ENCODE measurements around the gene APCDD1L. TPM values are rescaled to one million over a fixed set of nuclear protein-coding genes. Genes with fewer than 3 reads are reported as not detected.

The APCDD1L gene
- total RNA-seq, 2 experiments from 2014 or later = not detected

- Mint-ChIP-seq H3K27ac (no peak overlapping the region), H3K36me3 (peaks cover 3% of the 10 kb centered on the region), H3K4me3 (no peak overlapping the region), H3K4me1 (no peaks in the 10 kb centered on the region), H3K27me3 (no peaks in the 10 kb centered on the region), H3K9me3 (peaks cover 2% of the 10 kb centered on the region)
- DNase-seq = no peak
These were observed 41.5 kb downstream of the APCDD1L start for GRCh38 chr20:58473453-58474425.

- no peaks in the 10 kb centered on the region for H3K36me3 Mint-ChIP-seq
- no peaks in the 10 kb centered on the region for H3K9me3 Mint-ChIP-seq
- DNase-seq = no peak
- no peak overlapping the region for H3K4me3 Mint-ChIP-seq
- H3K4me1 Mint-ChIP-seq = no peaks in the 10 kb centered on the region
- H3K27me3 Mint-ChIP-seq = no peaks in the 10 kb centered on the region
- H3K27ac Mint-ChIP-seq = no peak overlapping the region
These were observed 42.8 kb downstream of the APCDD1L start for GRCh38 chr20:58472273-58473018.

GRCh38 chr20:58471193-58472164, 43.7 kb downstream of the APCDD1L start:
- Mint-ChIP-seq H3K27me3 (no peaks in the 10 kb centered on the region), H3K36me3 (no peaks in the 10 kb centered on the region), H3K4me3 (no peak overlapping the region), H3K27ac (no peak overlapping the region), H3K9me3 (no peaks in the 10 kb centered on the region), H3K4me1 (no peaks in the 10 kb centered on the region)
- no peak for DNase-seq

- no peak for DNase-seq
- no peak overlapping the region for H3K27ac Mint-ChIP-seq
- H3K27me3 Mint-ChIP-seq = no peaks in the 10 kb centered on the region
- no peaks in the 10 kb centered on the region for H3K36me3 Mint-ChIP-seq
- no peaks in the 10 kb centered on the region for H3K9me3 Mint-ChIP-seq
- H3K4me3 Mint-ChIP-seq = no peak overlapping the region
- no peaks in the 10 kb centered on the region for H3K4me1 Mint-ChIP-seq
These were observed 44.6 kb downstream of the APCDD1L start for GRCh38 chr20:58470336-58471192.

- no peak for DNase-seq
- Mint-ChIP-seq H3K9me3 (no peaks in the 10 kb centered on the region), H3K4me3 (no peak overlapping the region), H3K27me3 (no peaks in the 10 kb centered on the region), H3K36me3 (no peaks in the 10 kb centered on the region), H3K4me1 (no peaks in the 10 kb centered on the region), H3K27ac (no peak overlapping the region)
These were observed 45.6 kb downstream of the APCDD1L start for GRCh38 chr20:58469616-58470015.

GRCh38 chr20:58467572-58468527, 47.3 kb downstream of the APCDD1L start:
- H3K27me3 Mint-ChIP-seq = no peaks in the 10 kb centered on the region
- H3K9me3 Mint-ChIP-seq = no peaks in the 10 kb centered on the region
- H3K4me3 Mint-ChIP-seq = no peak overlapping the region
- no peaks in the 10 kb centered on the region for H3K36me3 Mint-ChIP-seq
- no peak overlapping the region for H3K27ac Mint-ChIP-seq
- DNase-seq = no peak
- no peaks in the 10 kb centered on the region for H3K4me1 Mint-ChIP-seq

GRCh38 chr20:58466729-58467571, 48.2 kb downstream of the APCDD1L start:
- no peak overlapping the region for H3K4me3 Mint-ChIP-seq
- H3K27ac Mint-ChIP-seq = no peak overlapping the region
- H3K4me1 Mint-ChIP-seq = no peaks in the 10 kb centered on the region
- no peaks in the 10 kb centered on the region for H3K9me3 Mint-ChIP-seq
- no peak for DNase-seq
- H3K27me3 Mint-ChIP-seq = no peaks in the 10 kb centered on the region
- H3K36me3 Mint-ChIP-seq = no peaks in the 10 kb centered on the region

GRCh38 chr20:58466095-58466708, 49.0 kb downstream of the APCDD1L start:
- DNase-seq = no peak
- Mint-ChIP-seq H3K36me3 (no peaks in the 10 kb centered on the region), H3K27ac (no peak overlapping the region), H3K4me3 (no peak overlapping the region), H3K27me3 (no peaks in the 10 kb centered on the region), H3K4me1 (no peaks in the 10 kb centered on the region), H3K9me3 (no peaks in the 10 kb centered on the region)

GRCh38 chr20:58464838-58465237, 50.4 kb downstream of the APCDD1L start:
- Mint-ChIP-seq H3K4me3 (no peak overlapping the region), H3K27ac (no peak overlapping the region), H3K4me1 (no peaks in the 10 kb centered on the region), H3K9me3 (no peaks in the 10 kb centered on the region), H3K27me3 (no peaks in the 10 kb centered on the region), H3K36me3 (no peaks in the 10 kb centered on the region)
- no peak for DNase-seq

- Mint-ChIP-seq H3K9me3 (no peaks in the 10 kb centered on the region), H3K36me3 (no peaks in the 10 kb centered on the region), H3K4me3 (no peak overlapping the region), H3K27me3 (no peaks in the 10 kb centered on the region), H3K4me1 (peaks cover 5% of the 10 kb centered on the region), H3K27ac (no peak overlapping the region)
- no peak for DNase-seq
These were observed 51.9 kb downstream of the APCDD1L start for GRCh38 chr20:58463256-58463655.

- peaks cover 5% of the 10 kb centered on the region for H3K4me1 Mint-ChIP-seq
- DNase-seq = no peak
- H3K9me3 Mint-ChIP-seq = no peaks in the 10 kb centered on the region
- no peak overlapping the region for H3K27ac Mint-ChIP-seq
- no peaks in the 10 kb centered on the region for H3K36me3 Mint-ChIP-seq
- H3K27me3 Mint-ChIP-seq = no peaks in the 10 kb centered on the region
- no peak overlapping the region for H3K4me3 Mint-ChIP-seq
These were observed 53.3 kb downstream of the APCDD1L start for GRCh38 chr20:58461899-58462298.

GRCh38 chr20:58461104-58461503, 54.1 kb downstream of the APCDD1L start:
- no peak for DNase-seq
- H3K27ac Mint-ChIP-seq = no peak overlapping the region
- peaks cover 5% of the 10 kb centered on the region for H3K4me1 Mint-ChIP-seq
- no peaks in the 10 kb centered on the region for H3K27me3 Mint-ChIP-seq
- H3K4me3 Mint-ChIP-seq = no peak overlapping the region
- no peaks in the 10 kb centered on the region for H3K9me3 Mint-ChIP-seq
- H3K36me3 Mint-ChIP-seq = no peaks in the 10 kb centered on the region
